ENCODE data around the gene MEMO1.

GRCh38 chr2:32010670-32011484 lies at the start of gene MEMO1:
- TF ChIP-seq CTCF (conservative IDR thresholded peaks at IDR 0.05; ENCODE audit: low read depth, low read length) = no peak
- TF ChIP-seq EZH2 (IDR thresholded peaks at IDR 0.05; ENCODE audit: borderline replicate concordance, low read depth, low read length, poor library complexity, severe bottlenecking) = no peak
